ENCODE results near the gene NFE2.
"Not testable (repeated sequence)": the region's sequence is repeated elsewhere in the genome, so short reads cannot be mapped to it uniquely, and the experiment has no call there.

NFE2 gene

GRCh38 chr12:54304187-54304810, 3.5 kb upstream of the NFE2 start:
- peak; percentile 41 for DNase-seq

GRCh38 chr12:54303640-54304039, 2.8 kb upstream of the NFE2 start:
- DNase-seq = no peak

GRCh38 chr12:54301428-54302048, 723 bp upstream of the NFE2 start:
- no peak for DNase-seq

GRCh38 chr12:54300225-54300731, 537 bp downstream of the NFE2 start:
- peak; percentile 38 for DNase-seq

GRCh38 chr12:54299515-54300224, 1.1 kb downstream of the NFE2 start:
- DNase-seq = peak; percentile 56

GRCh38 chr12:54298904-54299303, 1.9 kb downstream of the NFE2 start:
- DNase-seq = no peak

GRCh38 chr12:54296393-54297099, 4.3 kb downstream of the NFE2 start:
- no peak for DNase-seq

GRCh38 chr12:54294953-54295566, 5.8 kb downstream of the NFE2 start:
- no peak for DNase-seq

- DNase-seq = peak; percentile 39
These were observed 6.5 kb downstream of the NFE2 start for GRCh38 chr12:54294152-54294952.

- DNase-seq = no peak
These were observed 7.9 kb downstream of the NFE2 start for GRCh38 chr12:54292931-54293241.

GRCh38 chr12:54292083-54292930, 8.5 kb downstream of the NFE2 start:
- DNase-seq = no peak

GRCh38 chr12:54287261-54288157, 13.3 kb downstream of the NFE2 start:
- peak; percentile 29 for DNase-seq

- no peak for DNase-seq
These were observed 14.5 kb downstream of the NFE2 start for GRCh38 chr12:54286042-54287030.

- DNase-seq = no peak
These were observed 15.4 kb downstream of the NFE2 start for GRCh38 chr12:54285150-54286041.

- not testable (repeated sequence) for DNase-seq
These were observed 16.6 kb downstream of the NFE2 start for GRCh38 chr12:54284070-54284780.

GRCh38 chr12:54282949-54283593, 17.7 kb downstream of the NFE2 start:
- DNase-seq = no peak

GRCh38 chr12:54281694-54282093, 19.1 kb downstream of the NFE2 start:
- DNase-seq = not testable (repeated sequence)
